PC-9 (cell line): Measurements from ENCODE around the gene CELF4. TPM values are rescaled to one million over a fixed set of nuclear protein-coding genes. Genes with fewer than 3 reads are reported as not detected.
"Not testable (repeated sequence)": the region's sequence is repeated elsewhere in the genome, so short reads cannot be mapped to it uniquely, and the experiment has no call there.

Experiments used
- BruUV-seq: library from RNA; stranded (reverse); fragments of 400-500 nt; replicated peaks from 2 replicates; lab custom pipeline; 2021; lab: Mats Ljungman, UMichigan
- CTCF ChIA-PET: fragments of 300-600 bp; sonication (Branson Sonifier 250); formaldehyde crosslinking; loops from one replicate; lab custom pipeline; 2022; ENCODE audit warnings: antibody characterized with exemption; lab: Charles Lee
- POLR2A ChIA-PET: fragments of 300-600 bp; sonication (Branson Sonifier 250); formaldehyde crosslinking; loops from one replicate; lab custom pipeline; 2022; ENCODE audit warnings: antibody characterized with exemption; ENCODE audit not compliant: unreplicated experiment; lab: Charles Lee
- DNase-seq, 2 experiments: peaks; one replicate each; pipeline versions ENCODE4 v3.0.0 to v3.0.0-alpha.2; 2015 to 2022; ENCODE audit warnings: mixed read lengths in 1 of 2
- H2AFZ ChIP-seq: fragments of 200-600 bp; sonication (generic); 2 replicates; pipeline ENCODE4 v1.8.1; 2017; ENCODE audit warnings: antibody characterized with exemption
- H3F3A ChIP-seq: fragments of 200-600 bp; sonication (generic); 2 replicates; pipeline ENCODE4 v1.8.1; 2017; ENCODE audit warnings: antibody characterized with exemption, mild to moderate bottlenecking, low read depth; ENCODE audit not compliant: insufficient read depth
- H3K27ac ChIP-seq: fragments of 200-600 bp; sonication (generic); 2 replicates; pipeline ENCODE4 v1.6.1; 2016; ENCODE audit warnings: mixed run types
- H3K27me3 ChIP-seq: fragments of 200-600 bp; sonication (generic); 2 replicates; pipeline ENCODE4 v1.6.1; 2016; ENCODE audit warnings: low read depth, mixed run types; ENCODE audit not compliant: insufficient read depth
- H3K36me3 ChIP-seq: fragments of 200-600 bp; sonication (generic); 2 replicates; pipeline ENCODE4 v1.6.1; 2016; ENCODE audit warnings: low read depth, mixed run types
- H3K4me1 ChIP-seq: fragments of 200-600 bp; sonication (generic); replicated peaks from 2 replicates; pipeline ENCODE4 v1.6.1; 2016; ENCODE audit warnings: mixed run types; ENCODE audit not compliant: insufficient read depth
- H3K4me2 ChIP-seq: fragments of 200-600 bp; sonication (generic); 2 replicates; pipeline ENCODE4 v1.6.1; 2017; ENCODE audit warnings: mixed run types
- H3K4me3 ChIP-seq: fragments of 200-600 bp; sonication (generic); 2 replicates; pipeline ENCODE4 v1.6.1; 2016; ENCODE audit warnings: mixed run types
- H3K79me2 ChIP-seq: fragments of 200-600 bp; sonication (generic); 2 replicates; pipeline ENCODE4 v1.6.1; 2017; ENCODE audit warnings: low read depth, mixed run types
- H3K9me2 ChIP-seq: fragments of 200-600 bp; sonication (generic); 2 replicates; pipeline ENCODE4 v1.8.1; 2017; ENCODE audit warnings: mild to moderate bottlenecking; ENCODE audit not compliant: insufficient read depth
- H3K9me3 ChIP-seq: fragments of 200-600 bp; sonication (generic); 2 replicates; pipeline ENCODE4 v1.8.1; 2016; ENCODE audit warnings: low read depth; ENCODE audit not compliant: insufficient read depth
- H4K20me1 ChIP-seq: fragments of 200-600 bp; sonication (generic); 2 replicates; pipeline ENCODE4 v1.8.1; 2017; ENCODE audit not compliant: insufficient read depth
- EZH2 ChIP-seq: fragments of 200-600 bp; sonication (generic); IDR thresholded peaks from 2 replicates; pipeline ENCODE4 v1.8.0; 2017; ENCODE audit warnings: antibody characterized with exemption, low read depth
- intact Hi-C: fragments of 100-400 bp; cut with micrococcal nuclease; formaldehyde crosslinking; loops from one replicate; pipeline ENCODE4 v1.10.0; 2022; ENCODE audit not compliant: unreplicated experiment
- total RNA-seq: library from RNA; stranded (reverse); gene quantifications from 2 replicates; pipeline ENCODE4 v1.2.3, GENCODE V29; 2021
- TF ChIP-seq, protein P1 (sequence below): fragments of 200-600 bp; sonication (generic); conservative IDR thresholded peaks from 2 replicates; pipeline ENCODE4 v1.6.1; 2017; ENCODE audit warnings: mixed run types, antibody characterized with exemption, mild to moderate bottlenecking, moderate library complexity

CELF4 gene
- total RNA-seq, 1 experiment from 2014 or later = 1.2 TPM

DNA sequence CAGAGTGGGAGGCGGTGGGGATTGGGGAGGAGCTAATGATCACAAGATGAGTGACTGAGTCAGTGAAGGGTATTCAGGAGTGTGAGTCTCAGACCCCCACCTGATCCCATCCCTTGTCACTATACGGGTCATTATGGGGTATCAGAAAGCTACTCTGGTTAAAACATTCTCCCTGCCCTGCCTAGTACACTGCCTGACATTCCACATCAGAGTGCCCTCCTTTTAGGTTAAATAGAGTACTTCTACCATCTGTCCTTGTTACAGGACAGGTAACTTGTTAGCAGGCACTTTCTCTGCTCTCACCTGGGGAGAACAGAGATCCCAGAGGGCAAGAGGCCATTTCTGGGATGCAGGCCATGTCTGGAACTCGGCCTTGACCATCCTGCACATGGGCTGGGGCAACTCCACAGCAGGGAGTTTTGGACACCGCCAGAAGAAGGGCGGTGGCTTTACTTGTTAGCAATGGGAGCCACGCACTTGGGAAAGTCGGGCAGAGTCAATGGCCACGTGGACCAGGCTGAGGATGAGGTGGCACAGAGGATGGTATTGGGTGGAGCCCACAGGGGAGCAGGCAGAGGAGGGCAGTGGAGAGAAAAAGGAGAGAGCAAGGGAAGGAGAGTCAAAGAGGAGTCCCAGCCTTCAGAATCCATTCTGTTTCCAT lies 98.5 kb downstream of the CELF4 start:
- BruUV-seq = no TSS peak
- no peak overlapping the region for H3K4me3 ChIP-seq
- no peaks in the 10 kb centered on the region for H3K36me3 ChIP-seq
- no peaks in the 10 kb centered on the region for H3K4me1 ChIP-seq
- H4K20me1 ChIP-seq = no peaks in the 10 kb centered on the region
- intact Hi-C loops = no loop called here
- no peaks in the 10 kb centered on the region for H3K9me2 ChIP-seq
- POLR2A ChIA-PET = no interaction called here
- H3K79me2 ChIP-seq = no peaks in the 10 kb centered on the region
- H3K9me3 ChIP-seq = no peaks in the 10 kb centered on the region
- DNase-seq = no peak
- peaks cover 21% of the 10 kb centered on the region for H3K27me3 ChIP-seq
- no peak overlapping the region for H3K27ac ChIP-seq
- H3K4me2 ChIP-seq = no peak overlapping the region
- H2AFZ ChIP-seq = no peak overlapping the region
- TF ChIP-seq, protein P1, sequence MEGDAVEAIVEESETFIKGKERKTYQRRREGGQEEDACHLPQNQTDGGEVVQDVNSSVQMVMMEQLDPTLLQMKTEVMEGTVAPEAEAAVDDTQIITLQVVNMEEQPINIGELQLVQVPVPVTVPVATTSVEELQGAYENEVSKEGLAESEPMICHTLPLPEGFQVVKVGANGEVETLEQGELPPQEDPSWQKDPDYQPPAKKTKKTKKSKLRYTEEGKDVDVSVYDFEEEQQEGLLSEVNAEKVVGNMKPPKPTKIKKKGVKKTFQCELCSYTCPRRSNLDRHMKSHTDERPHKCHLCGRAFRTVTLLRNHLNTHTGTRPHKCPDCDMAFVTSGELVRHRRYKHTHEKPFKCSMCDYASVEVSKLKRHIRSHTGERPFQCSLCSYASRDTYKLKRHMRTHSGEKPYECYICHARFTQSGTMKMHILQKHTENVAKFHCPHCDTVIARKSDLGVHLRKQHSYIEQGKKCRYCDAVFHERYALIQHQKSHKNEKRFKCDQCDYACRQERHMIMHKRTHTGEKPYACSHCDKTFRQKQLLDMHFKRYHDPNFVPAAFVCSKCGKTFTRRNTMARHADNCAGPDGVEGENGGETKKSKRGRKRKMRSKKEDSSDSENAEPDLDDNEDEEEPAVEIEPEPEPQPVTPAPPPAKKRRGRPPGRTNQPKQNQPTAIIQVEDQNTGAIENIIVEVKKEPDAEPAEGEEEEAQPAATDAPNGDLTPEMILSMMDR = no peak
- TF ChIP-seq EZH2 = no peak
- CTCF ChIA-PET = no interaction called here
- no peaks in the 10 kb centered on the region for H3F3A ChIP-seq

DNA sequence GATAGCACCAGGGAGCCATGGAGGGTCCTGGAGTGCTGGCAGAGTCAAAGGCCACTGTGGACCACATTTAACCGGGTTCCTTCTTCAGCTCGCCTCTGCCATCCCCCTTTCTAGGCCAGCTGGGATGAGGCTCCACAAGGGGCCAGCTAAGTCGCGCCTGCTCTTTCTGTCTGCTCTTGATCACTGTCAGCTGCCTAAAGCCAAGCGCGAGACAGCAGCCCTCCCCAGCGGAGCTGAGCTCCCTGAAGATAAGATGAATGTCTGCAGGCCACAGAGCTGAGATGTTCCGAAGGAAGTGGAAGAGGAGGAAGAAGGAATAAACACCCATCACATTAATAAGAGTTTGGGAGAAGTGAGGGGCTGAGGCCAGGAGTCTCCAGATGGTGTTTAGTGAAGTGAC lies 99.6 kb downstream of the CELF4 start:
- Histone ChIP-seq H3K36me3 (no peaks in the 10 kb centered on the region), H3K4me3 (no peak overlapping the region), H3K27me3 (peaks cover 14% of the 10 kb centered on the region), H3K4me2 (no peak overlapping the region), H3F3A (no peaks in the 10 kb centered on the region), H3K27ac (no peak overlapping the region), H4K20me1 (no peaks in the 10 kb centered on the region), H2AFZ (no peak overlapping the region), H3K79me2 (no peaks in the 10 kb centered on the region), H3K4me1 (no peaks in the 10 kb centered on the region), H3K9me2 (no peaks in the 10 kb centered on the region), H3K9me3 (no peaks in the 10 kb centered on the region)
- ChIA-PET POLR2A (no interaction called here), CTCF (no interaction called here)
- intact Hi-C loops = no loop called here
- DNase-seq = no peak
- TF ChIP-seq, protein P1 = no peak
- TF ChIP-seq EZH2 = no peak
- no TSS peak for BruUV-seq

- TF ChIP-seq, protein P1 = no peak
- no peak for TF ChIP-seq EZH2
- Histone ChIP-seq H3K79me2 (no peaks in the 10 kb centered on the region), H3K27ac (no peak overlapping the region), H3K4me3 (no peak overlapping the region), H3K36me3 (no peaks in the 10 kb centered on the region), H4K20me1 (no peaks in the 10 kb centered on the region), H3K4me2 (no peak overlapping the region), H3K9me3 (no peaks in the 10 kb centered on the region), H3K9me2 (no peaks in the 10 kb centered on the region), H3F3A (no peaks in the 10 kb centered on the region), H3K27me3 (peaks cover 5% of the 10 kb centered on the region; the same call in 1 of the 2 replicates), H3K4me1 (no peaks in the 10 kb centered on the region), H2AFZ (no peak overlapping the region)
- POLR2A ChIA-PET = no interaction called here
- CTCF ChIA-PET = no interaction called here
- no peak for DNase-seq
- intact Hi-C loops = no loop called here
- BruUV-seq = no TSS peak
Observed at GRCh38 chr18:37464257-37464656, 101.3 kb downstream of the CELF4 start.

GRCh38 chr18:37461329-37461728 lies 104.3 kb downstream of the CELF4 start:
- DNase-seq, CTCF ChIA-PET, H3K27ac ChIP-seq, H3K9me2 ChIP-seq, H4K20me1 ChIP-seq, H3F3A ChIP-seq, H3K4me2 ChIP-seq, POLR2A ChIA-PET, H3K36me3 ChIP-seq, H3K79me2 ChIP-seq, H2AFZ ChIP-seq, BruUV-seq, intact Hi-C loops, H3K4me3 ChIP-seq, H3K9me3 ChIP-seq, H3K4me1 ChIP-seq: not testable (repeated sequence)
- H3K27me3 ChIP-seq = peaks cover 11% of the 10 kb centered on the region
